Transverse colon (tissue), 4 donors: Measurements from ENCODE around the gene IQSEC2.

Source experiments
- POLR2A ChIP-seq: fragments of 450-650 bp; IDR thresholded peaks from one replicate; pipeline ENCODE4 v1.6.1; 2016; ENCODE audit warnings: antibody characterized with exemption, mild to moderate bottlenecking, moderate library complexity
- POLR2AphosphoS5 ChIP-seq, 3 donors: sonication (generic); formaldehyde crosslinking; IDR thresholded peaks; one replicate each; pipeline ENCODE4 v1.6.1; 2016; ENCODE audit warnings: antibody characterized with exemption in 3 of 3
- TF ChIP-seq, protein P1 (sequence below), 5 experiments: fragments of 200-600 bp in 3 of 5; fragments of 450-650 bp in 2 of 5; sonication (generic) in 3 of 5; IDR thresholded peaks; 1 replicate in 2 of 5; 2 replicates in 3 of 5; pipeline ENCODE4 v1.5.1; 2016 to 2017; ENCODE audit warnings: antibody characterized with exemption in 5 of 5, inconsistent platforms in 3 of 5, mild to moderate bottlenecking in 2 of 5, moderate library complexity in 1 of 5

DNA sequence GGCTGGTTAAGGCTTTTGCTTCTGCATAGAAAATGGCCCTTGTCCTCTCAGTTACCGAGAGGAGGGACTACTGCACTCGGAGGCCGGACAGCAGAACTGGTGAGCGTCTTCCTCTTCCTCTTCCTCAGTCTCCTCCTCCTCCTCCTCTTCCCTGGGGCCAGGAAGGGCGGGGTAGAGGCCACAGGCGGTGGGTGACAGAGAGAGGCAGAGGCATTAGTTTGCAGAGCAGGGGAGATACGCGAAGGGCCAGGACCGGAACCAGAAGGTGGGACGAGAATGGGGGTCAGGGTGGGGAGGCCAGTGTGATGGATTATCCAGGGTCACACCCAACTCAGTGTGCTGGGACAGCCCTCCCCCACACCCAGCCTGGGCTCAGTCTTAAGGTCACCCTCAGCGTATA lies 14.5 kb downstream of the IQSEC2 start:
- TF ChIP-seq, protein P1, sequence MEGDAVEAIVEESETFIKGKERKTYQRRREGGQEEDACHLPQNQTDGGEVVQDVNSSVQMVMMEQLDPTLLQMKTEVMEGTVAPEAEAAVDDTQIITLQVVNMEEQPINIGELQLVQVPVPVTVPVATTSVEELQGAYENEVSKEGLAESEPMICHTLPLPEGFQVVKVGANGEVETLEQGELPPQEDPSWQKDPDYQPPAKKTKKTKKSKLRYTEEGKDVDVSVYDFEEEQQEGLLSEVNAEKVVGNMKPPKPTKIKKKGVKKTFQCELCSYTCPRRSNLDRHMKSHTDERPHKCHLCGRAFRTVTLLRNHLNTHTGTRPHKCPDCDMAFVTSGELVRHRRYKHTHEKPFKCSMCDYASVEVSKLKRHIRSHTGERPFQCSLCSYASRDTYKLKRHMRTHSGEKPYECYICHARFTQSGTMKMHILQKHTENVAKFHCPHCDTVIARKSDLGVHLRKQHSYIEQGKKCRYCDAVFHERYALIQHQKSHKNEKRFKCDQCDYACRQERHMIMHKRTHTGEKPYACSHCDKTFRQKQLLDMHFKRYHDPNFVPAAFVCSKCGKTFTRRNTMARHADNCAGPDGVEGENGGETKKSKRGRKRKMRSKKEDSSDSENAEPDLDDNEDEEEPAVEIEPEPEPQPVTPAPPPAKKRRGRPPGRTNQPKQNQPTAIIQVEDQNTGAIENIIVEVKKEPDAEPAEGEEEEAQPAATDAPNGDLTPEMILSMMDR (IDR thresholded peaks at IDR 0.05): no peak
- TF ChIP-seq POLR2A (no peak), POLR2AphosphoS5 (IDR thresholded peaks at IDR 0.05) (no peak)
